BJ (cell line): ENCODE data around the gene PPP1R11. TPM values are rescaled to one million over a fixed set of nuclear protein-coding genes. Genes with fewer than 3 reads are reported as not detected.
A peak's percentile ranks its signal among the peaks of the same experiment; 100 is the strongest.

Source experiments
- CTCF ChIA-PET: fragments of 350-600 bp; formaldehyde crosslinking; extraction: SDS; loops from one replicate; lab custom pipeline; 2021; ENCODE audit warnings: antibody characterized with exemption, inconsistent platforms; lab: Yijun Ruan, JAX
- POLR2A ChIA-PET: fragments of 300-600 bp; sonication (Branson Sonifier 250); formaldehyde crosslinking; extraction: SDS; loops from one replicate; lab custom pipeline; 2021; ENCODE audit warnings: antibody characterized with exemption; lab: Charles Lee
- DNase-seq: peaks from one replicate; pipeline ENCODE4 v3.0.0-alpha.2; 2011; ENCODE audit warnings: low read depth
- H3K27me3 ChIP-seq: 2 replicates; pipeline ENCODE4 v1.6.0; 2011; ENCODE audit warnings: low read length; ENCODE audit not compliant: control insufficient read depth, insufficient read depth
- H3K36me3 ChIP-seq: 2 replicates; pipeline ENCODE4 v1.5.1; 2011; ENCODE audit warnings: low read length; ENCODE audit not compliant: control insufficient read depth, insufficient read depth
- H3K4me3 ChIP-seq: 2 replicates; pipeline ENCODE4 v1.5.1; 2011; ENCODE audit warnings: low read depth, mild to moderate bottlenecking, control low read depth, low read length
- CTCF ChIP-seq: IDR thresholded peaks from 2 replicates; pipeline ENCODE4 v1.5.1; 2011; ENCODE audit warnings: low read depth, mild to moderate bottlenecking, control low read depth, inconsistent platforms, low read length, moderate library complexity; ENCODE audit not compliant: insufficient read depth
- polyA plus RNA-seq: library from polyadenylated mRNA; depleted of rRNA; stranded (reverse); fragments of >200 nt; gene quantifications from 2 replicates; pipeline ENCODE4 v1.2.3, GENCODE V29; 2011

The PPP1R11 gene
- polyA plus RNA-seq, 1 experiment: 56.4 TPM

GRCh38 chr6:30073489-30074235 is 6.7 kb downstream of the PPP1R11 start:
- ChIA-PET CTCF (interaction anchor here (1.0 kb wide), 1 partner anchor 20 kb away, joined by 3 read pairs; no protein-coding TSS in a partner anchor), POLR2A (no interaction called here)

GRCh38 chr6:30074331-30075093 is 7.5 kb downstream of the PPP1R11 start:
- peaks cover 52% of the 10 kb centered on the region for H3K27me3 ChIP-seq
- DNase-seq: no peak
- no peak overlapping the region; the same call in 1 of the 2 replicates for H3K4me3 ChIP-seq
- H3K36me3 ChIP-seq: peaks cover 3% of the 10 kb centered on the region
- TF ChIP-seq CTCF: no peak
- POLR2A ChIA-PET: interaction anchor here (0.7 kb wide), 1 partner anchor 538 kb away, joined by 4 read pairs; no protein-coding TSS in a partner anchor
- CTCF ChIA-PET: interaction anchor here (0.6 kb wide), 1 partner anchor 364 kb away, joined by 3 read pairs; no protein-coding TSS in a partner anchor

More at GRCh38 chr6:30073489-30074235, 6.7 kb downstream of the PPP1R11 start:
- Histone ChIP-seq H3K4me3 (no peak overlapping the region), H3K27me3 (peaks cover 49% of the 10 kb centered on the region), H3K36me3 (peaks cover 5% of the 10 kb centered on the region)
- no peak for DNase-seq
- no peak for TF ChIP-seq CTCF

- Histone ChIP-seq H3K36me3 (0 out of 2 replicates have a peak, but pooled peaks cover 1% of the 10 kb centered on the region), H3K27me3 (peaks cover 53% of the 10 kb centered on the region), H3K4me3 (no peak within 1 kb of the TSS; the same call in 1 of the 2 replicates)
- ChIA-PET CTCF (interaction anchor here (0.6 to 0.8 kb wide), 2 partner anchors 9 to 363 kb away, joined by 3 read pairs; no protein-coding TSS in a partner anchor), POLR2A (interaction anchor here (0.7 kb wide), 1 partner anchor 538 kb away, joined by 4 read pairs; no protein-coding TSS in a partner anchor)
- no peak for DNase-seq
- no peak for TF ChIP-seq CTCF
Measured at GRCh38 chr6:30075094-30075789, 8.2 kb downstream of the PPP1R11 start, which contains the start of gene RNF39. TSS of gene RNF39 (minus strand) at chr6:30075769. CDS start at chr6:30075585, 184 bp downstream.

GRCh38 chr6:30075790-30076732 is 9.1 kb downstream of the PPP1R11 start:
- peak; percentile 44 for TF ChIP-seq CTCF
- POLR2A ChIA-PET: interaction anchor here (0.7 kb wide), 1 partner anchor 537 kb away, joined by 4 read pairs; no protein-coding TSS in a partner anchor
- no peaks in the 10 kb centered on the region for H3K36me3 ChIP-seq
- no peak overlapping the region; the same call in 1 of the 2 replicates for H3K4me3 ChIP-seq
- peaks cover 53% of the 10 kb centered on the region for H3K27me3 ChIP-seq
- CTCF ChIA-PET: interaction anchor here (0.8 to 1.0 kb wide), 2 partner anchors 10 to 21 kb away, joined by 3 to 4 read pairs; no protein-coding TSS in a partner anchor
- DNase-seq: no peak
